RWPE1 (cell line): ENCODE results near the gene TRIM3.

ENCODE experiments used
- CTCF ChIA-PET: fragments of 350-600 bp; sonication (Branson Sonifier 250); formaldehyde crosslinking; extraction: SDS; loops from one replicate; lab custom pipeline; 2021; lab: Yijun Ruan, JAX
- POLR2A ChIA-PET: fragments of 400-600 bp; formaldehyde crosslinking; extraction: SDS; loops from one replicate; lab custom pipeline; 2020; ENCODE audit warnings: antibody characterized with exemption; ENCODE audit not compliant: low non-redundant PET; lab: Yijun Ruan, JAX
- DNase-seq: peaks from one replicate; pipeline ENCODE4 v3.0.0; 2012; ENCODE audit warnings: low spot score
- H3K27ac ChIP-seq: fragments of 450-650 bp; 2 replicates; pipeline ENCODE4 v1.5.1; 2017
- TF ChIP-seq, protein P1 (sequence below): fragments of 450-650 bp; conservative IDR thresholded peaks from 2 replicates; pipeline ENCODE4 v1.5.1; 2017; ENCODE audit warnings: low read depth, mild to moderate bottlenecking

The TRIM3 gene

DNA sequence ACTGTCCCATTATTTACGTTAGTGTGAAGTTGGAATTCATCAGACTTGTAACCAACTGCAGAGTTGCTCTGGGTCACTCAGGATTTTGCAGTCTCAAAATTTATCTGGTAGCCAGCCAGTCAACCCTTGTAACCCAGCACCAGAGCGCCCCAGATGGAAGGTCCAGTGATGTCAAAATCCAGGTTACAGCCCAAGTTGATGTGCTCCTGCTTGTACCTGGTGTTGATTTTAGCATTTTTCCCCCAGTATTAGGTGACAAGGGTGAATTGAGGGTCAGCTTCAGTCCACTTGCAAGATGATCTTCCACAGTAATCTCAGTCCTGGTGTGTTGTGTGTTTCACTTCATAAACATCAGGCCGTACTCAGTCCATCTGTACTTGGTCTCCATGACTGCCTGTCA lies 15.1 kb upstream of the TRIM3 start:
- no peak for DNase-seq
- H3K27ac ChIP-seq, result no peak overlapping the region
- POLR2A ChIA-PET, result no interaction called here
- CTCF ChIA-PET, result no interaction called here
- TF ChIP-seq, protein P1, sequence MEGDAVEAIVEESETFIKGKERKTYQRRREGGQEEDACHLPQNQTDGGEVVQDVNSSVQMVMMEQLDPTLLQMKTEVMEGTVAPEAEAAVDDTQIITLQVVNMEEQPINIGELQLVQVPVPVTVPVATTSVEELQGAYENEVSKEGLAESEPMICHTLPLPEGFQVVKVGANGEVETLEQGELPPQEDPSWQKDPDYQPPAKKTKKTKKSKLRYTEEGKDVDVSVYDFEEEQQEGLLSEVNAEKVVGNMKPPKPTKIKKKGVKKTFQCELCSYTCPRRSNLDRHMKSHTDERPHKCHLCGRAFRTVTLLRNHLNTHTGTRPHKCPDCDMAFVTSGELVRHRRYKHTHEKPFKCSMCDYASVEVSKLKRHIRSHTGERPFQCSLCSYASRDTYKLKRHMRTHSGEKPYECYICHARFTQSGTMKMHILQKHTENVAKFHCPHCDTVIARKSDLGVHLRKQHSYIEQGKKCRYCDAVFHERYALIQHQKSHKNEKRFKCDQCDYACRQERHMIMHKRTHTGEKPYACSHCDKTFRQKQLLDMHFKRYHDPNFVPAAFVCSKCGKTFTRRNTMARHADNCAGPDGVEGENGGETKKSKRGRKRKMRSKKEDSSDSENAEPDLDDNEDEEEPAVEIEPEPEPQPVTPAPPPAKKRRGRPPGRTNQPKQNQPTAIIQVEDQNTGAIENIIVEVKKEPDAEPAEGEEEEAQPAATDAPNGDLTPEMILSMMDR, result no peak

DNA sequence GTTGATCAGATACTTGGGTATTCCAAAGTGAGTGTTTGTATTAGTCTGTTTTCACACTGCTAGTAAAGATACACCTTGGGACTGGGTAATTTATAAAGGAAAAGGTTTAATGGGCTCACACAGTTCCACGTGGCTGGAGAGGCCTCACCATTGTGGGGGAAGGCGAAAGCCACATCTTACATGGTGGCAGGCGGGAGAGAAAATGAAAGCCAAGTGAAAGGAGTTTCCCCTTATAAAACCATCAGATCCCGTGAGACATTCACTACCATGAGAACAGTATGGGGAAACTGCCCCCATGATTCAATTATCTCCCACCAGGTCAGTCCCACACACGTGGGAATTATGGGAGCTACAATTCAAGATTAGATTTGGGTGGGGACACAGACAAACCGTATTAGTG lies 14.6 kb upstream of the TRIM3 start:
- POLR2A ChIA-PET, result no interaction called here
- CTCF ChIA-PET, result no interaction called here
- DNase-seq, result no peak

DNA sequence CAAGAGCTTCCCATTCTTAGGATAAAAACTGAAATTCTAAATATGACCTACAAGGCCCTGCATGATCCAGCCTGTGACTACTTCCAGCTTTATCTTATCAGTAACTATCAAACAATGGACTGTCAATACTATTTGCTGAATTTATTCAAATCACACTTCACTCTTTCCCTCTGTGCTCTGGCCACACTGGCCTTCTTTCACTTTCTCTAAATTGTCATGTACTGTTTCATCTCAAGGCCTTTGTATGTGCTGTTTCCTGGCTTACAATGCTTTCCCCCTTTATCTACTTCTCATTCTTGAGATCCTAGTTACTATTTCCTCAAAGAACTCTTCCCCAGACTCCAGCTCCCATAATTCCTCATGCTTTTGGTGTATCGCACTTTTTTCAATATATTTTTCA lies 13.2 kb upstream of the TRIM3 start:
- POLR2A ChIA-PET, result no interaction called here
- CTCF ChIA-PET, result interaction anchor here (0.6 kb wide), 1 partner anchor 196 kb away, joined by 3 read pairs; the partner anchor contains the start of gene MRPL17

More for the DNA sequence above, 14.6 kb upstream of the TRIM3 start:
- TF ChIP-seq, protein P1, result no peak
- H3K27ac ChIP-seq, result no peak overlapping the region

DNA sequence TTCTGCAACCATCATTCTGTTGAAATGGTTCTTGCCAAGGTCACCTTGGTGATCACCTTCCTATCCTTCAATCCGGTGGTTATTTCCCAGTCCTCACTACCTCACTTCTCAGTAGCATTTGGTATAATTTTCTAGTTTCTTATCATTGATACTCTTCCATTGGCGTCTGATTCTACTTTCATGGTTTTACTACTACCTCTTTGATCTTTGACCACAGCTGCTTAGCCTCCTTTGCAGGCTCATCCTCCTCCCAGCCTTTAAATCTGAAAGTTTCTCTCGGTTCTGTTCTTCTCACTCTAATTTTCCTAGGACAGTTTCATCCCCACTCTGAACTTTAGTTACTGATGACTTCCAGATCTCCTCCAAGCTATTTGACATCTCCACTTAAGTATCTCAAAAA lies 12.5 kb upstream of the TRIM3 start:
- CTCF ChIA-PET, result no interaction called here
- POLR2A ChIA-PET, result no interaction called here
- no peak for DNase-seq
- no peak overlapping the region for H3K27ac ChIP-seq
- TF ChIP-seq, protein P1, result no peak

More for the DNA sequence above, 13.2 kb upstream of the TRIM3 start:
- TF ChIP-seq, protein P1, result no peak
- no peak for DNase-seq
- no peak overlapping the region for H3K27ac ChIP-seq

DNA sequence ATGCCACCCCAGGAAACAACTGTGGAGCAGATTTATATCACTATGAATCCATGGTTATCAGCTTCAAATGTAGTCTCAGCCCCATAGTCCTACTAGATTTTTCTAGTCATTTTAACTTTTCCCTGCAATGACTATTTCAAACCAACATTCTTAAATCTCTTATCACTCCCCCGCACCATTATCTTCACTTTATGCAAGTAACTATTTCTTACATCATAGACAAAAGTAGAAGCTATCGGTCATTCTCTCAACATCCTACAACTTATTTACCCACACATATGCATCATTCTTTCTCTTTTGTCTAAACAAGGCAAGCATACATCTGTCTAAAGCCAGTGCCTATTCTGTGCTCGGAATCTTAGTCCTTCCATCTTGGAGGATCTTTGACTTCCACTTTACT lies 11.9 kb upstream of the TRIM3 start:
- POLR2A ChIA-PET, result no interaction called here
- H3K27ac ChIP-seq, result no peak overlapping the region
- no peak for DNase-seq
- CTCF ChIA-PET, result interaction anchor here (0.5 kb wide), 1 partner anchor 132 kb away, joined by 3 read pairs; no protein-coding TSS in a partner anchor
- TF ChIP-seq, protein P1, result no peak

DNA sequence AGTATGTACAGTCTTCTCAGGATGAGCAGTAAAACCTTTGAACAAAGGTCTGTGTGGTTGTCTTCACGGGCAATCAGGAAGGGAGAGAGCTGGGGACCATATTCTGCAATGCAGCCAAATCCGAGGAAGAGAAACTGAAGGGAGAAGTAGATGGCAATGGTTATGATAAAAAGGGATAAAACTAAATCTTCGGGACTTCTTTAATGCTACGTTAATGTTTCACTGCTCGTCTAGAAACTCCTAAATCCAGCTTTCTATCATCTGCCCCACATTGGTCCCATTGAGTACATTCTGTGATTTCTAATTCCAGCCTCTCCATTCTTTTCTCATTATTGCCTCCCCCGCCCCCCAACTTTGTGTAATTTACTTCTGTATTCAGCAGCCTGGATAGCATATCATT lies 9.3 kb upstream of the TRIM3 start:
- no peak overlapping the region for H3K27ac ChIP-seq
- TF ChIP-seq, protein P1, result no peak
- no peak for DNase-seq
- CTCF ChIA-PET, result no interaction called here
- POLR2A ChIA-PET, result no interaction called here
